ENCODE results near the gene KCNQ2.
"Not testable (repeated sequence)": the region's sequence is repeated elsewhere in the genome, so short reads cannot be mapped to it uniquely, and the experiment has no call there.

KCNQ2 gene

GRCh38 chr20:63471981-63472831 lies at the start of gene KCNQ2:
TSS of gene KCNQ2 (minus strand) at chr20:63472655. CDS start at chr20:63472463, 192 bp downstream.
- no peak for DNase-seq (ENCODE audit: low read depth in 1 of 2, low spot score in 1 of 2)

- DNase-seq (ENCODE audit: low read depth in 1 of 2, low spot score in 1 of 2): no peak
Observed at GRCh38 chr20:63521602-63522001, 49.1 kb upstream of the KCNQ2 start.

GRCh38 chr20:63520934-63521601 lies 48.6 kb upstream of the KCNQ2 start:
- peak; percentile 42 to 63 for DNase-seq (ENCODE audit: low read depth in 1 of 2, low spot score in 1 of 2)

GRCh38 chr20:63520504-63520933 lies 48.1 kb upstream of the KCNQ2 start, which contains the start of gene PPDPF:
TSS of gene PPDPF (plus strand) at chr20:63520765. CDS start at chr20:63521309, 544 bp downstream.
- peak; percentile 83 to 84 for DNase-seq (ENCODE audit: low read depth in 1 of 2, low spot score in 1 of 2)

GRCh38 chr20:63519668-63520503 lies 47.4 kb upstream of the KCNQ2 start:
- peak; percentile 34 to 45 for DNase-seq (ENCODE audit: low read depth in 1 of 2, low spot score in 1 of 2)

GRCh38 chr20:63518946-63519667 lies 46.7 kb upstream of the KCNQ2 start:
- DNase-seq (ENCODE audit: low read depth in 1 of 2, low spot score in 1 of 2): no peak

- DNase-seq (ENCODE audit: low read depth in 1 of 2, low spot score in 1 of 2): no peak
Observed at GRCh38 chr20:63518351-63518861, 46.0 kb upstream of the KCNQ2 start.

- no peak for DNase-seq (ENCODE audit: low read depth in 1 of 2, low spot score in 1 of 2)
Observed at GRCh38 chr20:63517376-63518309, 45.2 kb upstream of the KCNQ2 start.

- not testable (repeated sequence) for DNase-seq (ENCODE audit: low read depth in 1 of 2, low spot score in 1 of 2)
Observed at GRCh38 chr20:63514520-63514919, 42.1 kb upstream of the KCNQ2 start.

- DNase-seq (ENCODE audit: low read depth in 1 of 2, low spot score in 1 of 2): no peak
Observed at GRCh38 chr20:63513207-63513606, 40.8 kb upstream of the KCNQ2 start.

- DNase-seq (ENCODE audit: low read depth in 1 of 2, low spot score in 1 of 2): no peak
Observed at GRCh38 chr20:63509088-63509564, 36.7 kb upstream of the KCNQ2 start.

GRCh38 chr20:63508072-63508768 lies 35.8 kb upstream of the KCNQ2 start:
- no peak for DNase-seq (ENCODE audit: low read depth in 1 of 2, low spot score in 1 of 2)

- no peak for DNase-seq (ENCODE audit: low read depth in 1 of 2, low spot score in 1 of 2)
Observed at GRCh38 chr20:63507083-63507743, 34.8 kb upstream of the KCNQ2 start.

- DNase-seq (ENCODE audit: low read depth in 1 of 2, low spot score in 1 of 2): no peak
Observed at GRCh38 chr20:63505723-63506122, 33.3 kb upstream of the KCNQ2 start.

- no peak for DNase-seq (ENCODE audit: low read depth in 1 of 2, low spot score in 1 of 2)
Observed at GRCh38 chr20:63505281-63505680, 32.8 kb upstream of the KCNQ2 start.

- no peak for DNase-seq (ENCODE audit: low read depth in 1 of 2, low spot score in 1 of 2)
Observed at GRCh38 chr20:63504642-63505041, 32.2 kb upstream of the KCNQ2 start.

GRCh38 chr20:63503524-63503923 lies 31.1 kb upstream of the KCNQ2 start:
- no peak for DNase-seq (ENCODE audit: low read depth in 1 of 2, low spot score in 1 of 2)

GRCh38 chr20:63502671-63503172 lies 30.3 kb upstream of the KCNQ2 start:
- DNase-seq (ENCODE audit: low read depth in 1 of 2, low spot score in 1 of 2): no peak
